ENCODE results near the gene GOLGA6A. TPM values are rescaled to one million over a fixed set of nuclear protein-coding genes. Genes with fewer than 3 reads are reported as not detected.

Gene GOLGA6A, protein sequence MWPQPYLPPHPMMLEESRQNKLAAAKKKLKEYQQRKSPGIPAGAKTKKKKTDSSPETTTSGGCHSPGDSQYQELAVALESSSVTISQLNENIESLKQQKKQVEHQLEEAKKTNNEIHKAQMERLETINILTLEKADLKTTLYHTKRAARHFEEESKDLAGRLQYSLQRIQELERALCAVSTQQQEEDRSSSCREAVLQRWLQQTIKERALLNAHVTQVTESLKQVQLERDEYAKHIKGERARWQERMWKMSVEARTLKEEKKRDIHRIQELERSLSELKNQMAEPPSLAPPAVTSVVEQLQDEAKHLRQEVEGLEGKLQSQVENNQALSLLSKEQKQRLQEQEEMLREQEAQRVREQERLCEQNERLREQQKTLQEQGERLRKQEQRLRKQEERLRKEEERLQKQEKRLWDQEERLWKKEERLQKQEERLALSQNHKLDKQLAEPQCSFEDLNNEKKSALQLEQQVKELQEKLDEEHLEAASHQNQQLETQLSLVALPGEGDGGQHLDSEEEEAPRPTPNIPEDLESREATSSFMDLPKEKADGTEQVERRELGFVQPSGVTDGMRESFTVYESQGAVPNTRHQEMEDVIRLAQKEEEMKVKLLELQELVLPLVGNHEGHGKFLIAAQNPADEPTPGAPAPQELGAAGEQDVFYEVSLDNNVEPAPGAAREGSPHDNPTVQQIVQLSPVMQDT
- total RNA-seq (2022; extraction: Qiagen RNA extraction): 0.05 to 0.10 TPM (median 0.06 TPM) in 4 of 5 replicates, not detected in the other

DNA sequence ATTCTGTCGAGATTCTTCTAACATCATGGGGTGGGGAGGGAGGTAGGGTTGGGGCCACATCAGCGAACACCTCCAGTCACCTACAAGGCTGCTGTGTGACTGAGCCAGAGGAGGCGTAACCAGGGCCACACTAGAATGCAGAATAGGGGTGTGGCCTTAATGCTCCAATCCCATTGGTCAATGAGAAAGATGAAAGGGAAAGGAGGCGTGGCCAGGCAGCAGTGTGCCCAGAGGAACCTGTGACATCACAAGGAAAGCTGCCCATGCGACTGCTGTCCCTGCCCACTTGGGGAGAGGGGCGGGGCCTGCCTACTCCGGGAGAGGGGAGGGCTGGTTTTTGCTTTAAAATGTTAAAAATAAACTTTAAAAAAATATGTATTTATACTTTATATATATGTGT is at the start of gene GOLGA6A:
Gene GOLGA6A, minus strand, starts transcription at position 101 of the 400 bp plus-strand sequence. Its CDS starts 41 bp downstream, at position 60.

DNA sequence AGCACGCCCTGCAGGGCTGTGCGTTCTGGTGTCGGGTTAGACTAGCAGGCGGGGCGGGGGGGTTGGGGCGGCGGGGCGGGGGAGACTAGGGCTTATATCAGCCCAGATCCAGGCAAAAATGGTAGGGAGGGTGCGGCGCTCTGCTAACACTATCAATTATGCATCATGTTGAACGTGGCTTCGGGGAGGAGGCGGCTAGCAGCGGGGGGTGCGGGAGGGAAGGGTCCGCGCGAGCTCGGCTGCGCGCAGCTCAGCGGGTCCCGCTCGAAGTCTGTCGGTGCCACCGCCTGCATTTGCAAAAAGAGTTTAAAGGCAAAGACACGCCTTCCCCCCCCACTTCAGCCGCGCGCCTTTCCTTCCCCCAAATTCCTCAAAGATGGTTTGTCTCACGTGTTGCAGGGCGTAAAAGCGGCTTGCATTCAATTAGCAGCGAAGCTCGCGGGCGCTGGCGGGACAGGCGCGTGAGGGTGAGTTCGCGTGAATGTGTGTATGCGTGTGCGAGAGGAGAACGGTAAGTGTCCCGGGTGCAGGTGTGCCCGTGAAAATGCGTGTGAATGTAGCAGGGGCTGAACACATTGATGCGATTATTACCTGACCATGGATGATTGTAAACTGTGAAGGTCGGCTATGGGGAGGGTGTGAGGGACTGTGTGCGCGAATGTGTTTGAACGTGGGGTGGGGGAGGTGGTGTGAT is 48.0 kb upstream of the GOLGA6A start, which contains the start of gene ISLR2:
Gene ISLR2, plus strand, starts transcription at position 432 of the 694 bp plus-strand sequence. CDS start 2,169 bp downstream, outside the sequence.

Other genes starting within 250 kb of the GOLGA6A start
- not detected in 5 replicates for gene TBC1D21, start 209.0 kb downstream of the GOLGA6A start, total RNA-seq (2022; extraction: Qiagen RNA extraction)
- 0.47 to 0.82 TPM (median 0.59 TPM) in 5 replicates for gene LOXL1, start 156.1 kb downstream of the GOLGA6A start, total RNA-seq (2022; extraction: Qiagen RNA extraction)
- gene STOML1, start 90.3 kb downstream of the GOLGA6A start, total RNA-seq (2022; extraction: Qiagen RNA extraction): 8.9 to 14.0 TPM (median 12.8 TPM) in 5 replicates
- gene PML, start 87.8 kb downstream of the GOLGA6A start, total RNA-seq (2022; extraction: Qiagen RNA extraction): 10.7 to 17.1 TPM (median 15.6 TPM) in 5 replicates
- 0.14 to 0.37 TPM (median 0.15 TPM) in 5 replicates for gene ISLR2, start 48.0 kb upstream of the GOLGA6A start, total RNA-seq (2022; extraction: Qiagen RNA extraction)
- gene ISLR, start 91.2 kb upstream of the GOLGA6A start, total RNA-seq (2022; extraction: Qiagen RNA extraction): 0.25 to 0.45 TPM (median 0.35 TPM) in 5 replicates
- 49.3 to 82.9 TPM (median 77.0 TPM) in 5 replicates for gene STRA6, start 120.2 kb upstream of the GOLGA6A start, total RNA-seq (2022; extraction: Qiagen RNA extraction)
- gene CCDC33, start 153.8 kb upstream of the GOLGA6A start, total RNA-seq (2022; extraction: Qiagen RNA extraction): 4.0 to 8.0 TPM (median 7.2 TPM) in 5 replicates